Kidney (tissue), 14 donors: Measurements from ENCODE around the gene LACRT. TPM values are rescaled to one million over a fixed set of nuclear protein-coding genes. Genes with fewer than 3 reads are reported as not detected.
"Not testable (repeated sequence)": the region's sequence is repeated elsewhere in the genome, so short reads cannot be mapped to it uniquely, and the experiment has no call there.

Experiments
- DNase-seq, 5 donors: peaks; one replicate each; pipeline ENCODE4 v3.0.0-alpha.2; 2013 to 2020
- FAIRE-seq: peaks from 2 replicates; lab custom pipeline; 2012; peaks lifted over from hg19 to GRCh38; lab: Jason Lieb, UNC
- H3K27ac ChIP-seq, 2 donors: one replicate each; pipeline ENCODE4 v1.7.0; 2013; ENCODE audit warnings: low read depth in 2 of 2, low read length in 2 of 2, inconsistent platforms in 1 of 2
- H3K27me3 ChIP-seq: one replicate; pipeline ENCODE4 v1.7.1; 2013; ENCODE audit warnings: low read length, inconsistent platforms; ENCODE audit not compliant: control insufficient read depth, insufficient read depth
- H3K36me3 ChIP-seq, 3 donors: one replicate each; pipeline versions ENCODE4 v1.7.0 to v1.7.1; 2013; ENCODE audit warnings: low read length in 3 of 3, control low read depth in 1 of 3, inconsistent platforms in 1 of 3; ENCODE audit not compliant: insufficient read depth in 3 of 3, control insufficient read depth in 2 of 3
- H3K4me1 ChIP-seq, 3 donors: one replicate each; pipeline versions ENCODE4 v1.7.0 to v1.7.1; 2013; ENCODE audit warnings: low read length in 3 of 3, inconsistent platforms in 1 of 3, low read depth in 1 of 3; ENCODE audit not compliant: control insufficient read depth in 2 of 3, insufficient read depth in 2 of 3
- H3K4me3 ChIP-seq, 3 donors: one replicate each; pipeline versions ENCODE4 v1.7.0 to v1.8.1; 2013; ENCODE audit warnings: low read length in 3 of 3, control low read depth in 1 of 3, inconsistent platforms in 1 of 3
- H3K9ac ChIP-seq, 3 donors: one replicate each; pipeline versions ENCODE4 v1.7.0 to v1.7.1; 2013; ENCODE audit warnings: low read length in 3 of 3, control low read depth in 1 of 3, inconsistent platforms in 1 of 3
- H3K9me3 ChIP-seq, 3 donors: one replicate each; pipeline versions ENCODE4 v1.7.0 to v1.7.1; 2013; ENCODE audit warnings: low read length in 3 of 3, control low read depth in 1 of 3, inconsistent platforms in 1 of 3; ENCODE audit not compliant: control insufficient read depth in 2 of 3, insufficient read depth in 1 of 3
- CTCF ChIP-seq: IDR thresholded peaks from 3 replicates; pipeline ENCODE4 v1.5.1; 2012; ENCODE audit warnings: mild to moderate bottlenecking, moderate library complexity, borderline replicate concordance; ENCODE audit not compliant: insufficient read depth; ENCODE audit errors: extremely low read depth
- intact Hi-C: fragments of 100-400 bp; cut with DNase I; formaldehyde crosslinking; loops from one replicate; pipeline ENCODE4 v1.11.1; 2022
- polyA plus RNA-seq: library from polyadenylated mRNA; stranded (reverse); fragments of 350-450 nt; fragmentation: Illumina TruSeq; extraction: RNeasy Lipid Tissue Mini Kit (QIAGEN cat#74804); gene quantifications from one replicate; pipeline ENCODE4 v1.2.3, GENCODE V29; 2014; ENCODE audit warnings: low read depth, low replicate concordance; ENCODE audit not compliant: insufficient read depth
- total RNA-seq: library from RNA; stranded (reverse); fragmentation: NEBNext Ultra II Directional; extraction: Animal tissue kit (Norgen Biotek cat#: 25700); gene quantifications from one replicate; pipeline ENCODE4 v1.2.1, GENCODE V29; 2021
- donor health status: control.
- donor health status: control.
- donor health status: control.
- donor health status: control.
- donor health status: control.
- donor health status: DM: yes; HTN: yes; CAD: no.
- donor health status: Normal renal cell carcinoma (clear cell type).

The LACRT gene
- total and polyA plus RNA-seq, 2 donors from 2014 or later, result not detected

GRCh38 chr12:54649825-54650224, 15.1 kb upstream of the LACRT start:
- FAIRE-seq, result no peak

GRCh38 chr12:54648265-54648664, 13.6 kb upstream of the LACRT start, which contains the start of gene DCD:
Gene DCD, minus strand, starts transcription at chr12:54648365. Its CDS starts 62 bp downstream, at chr12:54648303.
- Histone ChIP-seq H3K27ac (no peak within 1 kb of the TSS), H3K27me3 (no peaks in the 10 kb centered on the region), H3K4me1 (no peaks in the 10 kb centered on the region), H3K9me3 (no peaks in the 10 kb centered on the region), H3K36me3 (no peaks in the 10 kb centered on the region), H3K9ac (no peak within 1 kb of the TSS), H3K4me3 (no peak within 1 kb of the TSS)
- no peak for TF ChIP-seq CTCF
- FAIRE-seq (no peak), DNase-seq (no peak)
- intact Hi-C loops, result no loop called here

More at GRCh38 chr12:54649825-54650224, 15.1 kb upstream of the LACRT start:
- TF ChIP-seq CTCF, result no peak
- no peak overlapping the region for H3K27ac ChIP-seq
- H3K4me3 ChIP-seq, result no peak overlapping the region
- H3K9ac ChIP-seq, result no peak overlapping the region
- H3K9me3 ChIP-seq, result no peaks in the 10 kb centered on the region
- H3K4me1 ChIP-seq, result no peaks in the 10 kb centered on the region
- no peaks in the 10 kb centered on the region for H3K36me3 ChIP-seq
- no peak for DNase-seq
- intact Hi-C loops, result no loop called here
- H3K27me3 ChIP-seq, result no peaks in the 10 kb centered on the region

- intact Hi-C loops, result no loop called here
- H3K27ac ChIP-seq, result no peak overlapping the region
- TF ChIP-seq CTCF, result no peak
- FAIRE-seq (no peak), DNase-seq (no peak)
- no peaks in the 10 kb centered on the region for H3K36me3 ChIP-seq
- H3K9me3 ChIP-seq, result no peaks in the 10 kb centered on the region
- no peak overlapping the region for H3K4me3 ChIP-seq
- no peaks in the 10 kb centered on the region for H3K27me3 ChIP-seq
- no peaks in the 10 kb centered on the region for H3K4me1 ChIP-seq
- H3K9ac ChIP-seq, result no peak overlapping the region
These were observed 6.9 kb upstream of the LACRT start for GRCh38 chr12:54641554-54641953.

GRCh38 chr12:54641089-54641488, 6.4 kb upstream of the LACRT start:
- Histone ChIP-seq H3K9ac (no peak overlapping the region), H3K27me3 (no peaks in the 10 kb centered on the region), H3K9me3 (no peaks in the 10 kb centered on the region), H3K4me1 (no peaks in the 10 kb centered on the region), H3K27ac (no peak overlapping the region), H3K4me3 (no peak overlapping the region), H3K36me3 (no peaks in the 10 kb centered on the region)
- FAIRE-seq (no peak), DNase-seq (no peak)
- intact Hi-C loops, result no loop called here
- no peak for TF ChIP-seq CTCF

- H3K4me1 ChIP-seq, DNase-seq, H3K27ac ChIP-seq, H3K9ac ChIP-seq, H3K27me3 ChIP-seq, H3K36me3 ChIP-seq, intact Hi-C loops, H3K9me3 ChIP-seq, H3K4me3 ChIP-seq, FAIRE-seq: not testable (repeated sequence)
These were observed 4.4 kb upstream of the LACRT start for GRCh38 chr12:54639112-54639511.
